Common myeloid progenitor, CD34-positive (primary cell): ENCODE data around the gene WSB2.

Experiments used
- CTCF ChIA-PET: fragments of 350-600 bp; sonication (Branson Sonifier 250); formaldehyde crosslinking; loops from one replicate; lab custom pipeline; 2021; ENCODE audit warnings: antibody characterized with exemption; lab: Charles Lee
- POLR2A ChIA-PET: fragments of 350-600 bp; sonication (Branson Sonifier 250); formaldehyde crosslinking; loops from one replicate; lab custom pipeline; 2021; ENCODE audit warnings: antibody characterized with exemption; lab: Charles Lee
- DNase-seq, 3 donors: peaks; one replicate each; pipeline versions ENCODE4 v3.0.0 to v3.0.0-alpha.2; 2013
- H3K27ac ChIP-seq, 2 experiments: 1 replicate in 1 of 2; 2 replicates in 1 of 2; pipeline ENCODE4 v1.7.0; 2013; ENCODE audit warnings: inconsistent platforms in 2 of 2, low read length in 2 of 2, mild to moderate bottlenecking in 2 of 2, low read depth in 1 of 2, moderate library complexity in 1 of 2; ENCODE audit not compliant: severe bottlenecking in 2 of 2, insufficient read depth in 1 of 2, poor library complexity in 1 of 2
- H3K27me3 ChIP-seq, 5 experiments: replicated peaks in 2 of 5; 1 replicate in 3 of 5; 2 replicates in 2 of 5; pipeline versions ENCODE4 v1.6.1 to v1.7.0; 2013; ENCODE audit warnings: low read length in 4 of 5, mild to moderate bottlenecking in 2 of 5, moderate library complexity in 2 of 5, inconsistent platforms in 1 of 5; ENCODE audit not compliant: insufficient read depth in 5 of 5, control insufficient read depth in 4 of 5
- H3K36me3 ChIP-seq, 4 experiments: 1 replicate in 2 of 4; 2 replicates in 2 of 4; pipeline versions ENCODE4 v1.6.1 to v1.7.0; 2013; ENCODE audit warnings: low read length in 3 of 4, control low read depth in 1 of 4, mild to moderate bottlenecking in 1 of 4; ENCODE audit not compliant: control insufficient read depth in 4 of 4, insufficient read depth in 4 of 4
- H3K4me1 ChIP-seq, 4 experiments: 1 replicate in 3 of 4; 2 replicates in 1 of 4; pipeline versions ENCODE4 v1.6.1 to v1.7.1; 2013; ENCODE audit warnings: low read length in 3 of 4, mild to moderate bottlenecking in 3 of 4, control low read depth in 1 of 4, inconsistent platforms in 1 of 4, moderate library complexity in 1 of 4; ENCODE audit not compliant: control insufficient read depth in 4 of 4, insufficient read depth in 4 of 4; ENCODE audit errors: control extremely low read depth in 1 of 4
- H3K4me3 ChIP-seq, 7 experiments: 1 replicate in 4 of 7; 2 replicates in 3 of 7; pipeline versions ENCODE4 v1.5.1 to v1.7.0; 2013; ENCODE audit warnings: mild to moderate bottlenecking in 7 of 7, low read length in 6 of 7, moderate library complexity in 6 of 7, inconsistent platforms in 2 of 7, low read depth in 2 of 7, control low read depth in 1 of 7; ENCODE audit not compliant: insufficient read depth in 4 of 7, control insufficient read depth in 1 of 7; ENCODE audit errors: extremely low read depth in 1 of 7
- H3K9me3 ChIP-seq, 5 experiments: 1 replicate in 4 of 5; 2 replicates in 1 of 5; pipeline versions ENCODE4 v1.6.1 to v1.7.1; 2013; ENCODE audit warnings: low read length in 4 of 5, mild to moderate bottlenecking in 2 of 5, inconsistent platforms in 1 of 5, low read depth in 1 of 5, moderate library complexity in 1 of 5; ENCODE audit not compliant: control insufficient read depth in 4 of 5, insufficient read depth in 2 of 5; ENCODE audit errors: control extremely low read depth in 1 of 5
- WGBS: methylation state at CpG from one replicate; pipeline ENCODE4 v1.1.5; 2013; ENCODE audit not compliant: insufficient coverage; 5-methylcytosine and 5-hydroxymethylcytosine counted together

WSB2 gene

GRCh38 chr12:118016424-118017264 is 44.3 kb downstream of the WSB2 start, which contains the start of gene RFC5:
Gene RFC5 (plus strand): TSS chr12:118016703. CDS start chr12:118016828, 125 bp downstream.
- ChIA-PET POLR2A (interaction anchor here (0.6 kb wide), 1 partner anchor 88 kb away, joined by 4 read pairs; no protein-coding TSS in a partner anchor), CTCF (interaction anchor here (0.9 kb wide), 1 partner anchor 162 kb away, joined by 3 read pairs; no protein-coding TSS in a partner anchor)
- peak; percentile 96 to 97 (median 96) for DNase-seq
- Histone ChIP-seq H3K4me3 (peak within 1 kb of the TSS; percentile 86 to 97 (median 91)), H3K4me1 (peaks cover 9 to 19% (median 16%) of the 10 kb centered on the region in 4 experiments), H3K36me3 (peaks cover 2 to 25% (median 19%) of the 10 kb centered on the region in 4 experiments), H3K9me3 (no peaks in the 10 kb centered on the region), H3K27ac (peak within 1 kb of the TSS; percentile 61 to 84), H3K27me3 (peaks cover 0 to 4% (median 0%) of the 10 kb centered on the region in 5 experiments)
- WGBS = 0% methylated on average over 51 of the region's 61 CpGs

GRCh38 chr12:118015944-118016343 is 45.0 kb downstream of the WSB2 start:
- peaks cover 9 to 19% (median 16%) of the 10 kb centered on the region in 4 experiments for H3K4me1 ChIP-seq
- ChIA-PET POLR2A (no interaction called here), CTCF (interaction anchor here (0.9 kb wide), 1 partner anchor 161 kb away, joined by 3 read pairs; no protein-coding TSS in a partner anchor)
- peaks cover 0 to 4% (median 0%) of the 10 kb centered on the region in 5 experiments for H3K27me3 ChIP-seq
- peaks cover 2 to 20% (median 17%) of the 10 kb centered on the region in 4 experiments for H3K36me3 ChIP-seq
- 93% methylated on average over 2 of the region's 9 CpGs for WGBS
- no peak for DNase-seq
- no peaks in the 10 kb centered on the region for H3K9me3 ChIP-seq
- H3K27ac ChIP-seq = no peak overlapping the region
- peak overlapping the region in 5 of 7 experiments; percentile 15 to 91 (median 90) for H3K4me3 ChIP-seq

DNA sequence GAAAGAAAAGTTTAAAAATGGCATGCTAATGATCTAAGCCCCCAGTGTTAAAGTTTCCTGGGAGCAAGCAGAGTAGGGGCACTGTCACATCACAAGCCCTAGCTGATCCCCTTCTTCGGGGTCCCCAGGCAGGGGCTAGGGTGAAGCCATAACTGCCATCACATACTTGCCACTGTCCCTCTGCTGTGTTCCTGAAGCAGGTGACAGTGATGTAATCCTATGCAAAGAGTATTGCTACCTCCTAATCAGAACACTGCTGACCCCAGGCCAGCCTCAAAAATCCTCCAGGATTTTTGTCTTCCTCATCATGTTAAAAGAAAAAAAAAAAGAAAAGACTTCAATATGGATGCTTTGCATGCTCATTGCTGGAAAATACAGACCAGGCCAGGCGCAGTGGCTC is 45.7 kb downstream of the WSB2 start:
- Histone ChIP-seq H3K4me3 (no peak overlapping the region), H3K27me3 (peaks cover 0 to 4% (median 0%) of the 10 kb centered on the region in 5 experiments), H3K36me3 (peaks cover under 1 to 14% (median 13%) of the 10 kb centered on the region in 4 experiments), H3K4me1 (peaks cover 9 to 19% (median 16%) of the 10 kb centered on the region in 4 experiments), H3K27ac (no peak overlapping the region), H3K9me3 (no peaks in the 10 kb centered on the region)
- WGBS = 94% methylated on average over 2 of the region's 2 CpGs
- POLR2A ChIA-PET = no interaction called here
- DNase-seq = no peak
- CTCF ChIA-PET = no interaction called here

DNA sequence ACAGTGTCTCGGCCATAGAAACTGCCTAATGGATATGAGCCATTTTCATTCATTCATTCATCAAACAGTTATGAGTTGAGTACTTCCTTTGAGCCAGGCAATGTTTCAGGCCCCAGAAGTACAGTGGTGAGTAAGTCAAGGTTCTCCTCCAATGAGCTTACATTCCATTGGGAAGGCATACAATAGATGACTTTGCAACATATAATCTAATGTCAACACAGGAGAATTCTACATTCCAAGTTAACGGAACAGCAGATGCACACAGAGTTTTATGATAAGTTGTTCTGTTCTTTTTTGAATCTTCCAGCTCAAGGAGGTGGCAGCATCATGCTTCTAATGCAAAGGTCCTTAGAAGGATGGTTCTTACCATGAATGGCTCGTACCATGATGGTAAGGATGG is 47.7 kb downstream of the WSB2 start:
- H3K27me3 ChIP-seq = peaks cover 0 to 4% (median 0%) of the 10 kb centered on the region in 5 experiments
- no peak overlapping the region for H3K27ac ChIP-seq
- POLR2A ChIA-PET = no interaction called here
- H3K9me3 ChIP-seq = no peaks in the 10 kb centered on the region
- 100% methylated on average over 3 of the region's 3 CpGs for WGBS
- CTCF ChIA-PET = no interaction called here
- H3K4me1 ChIP-seq = peaks cover 9 to 19% (median 16%) of the 10 kb centered on the region in 4 experiments
- H3K36me3 ChIP-seq = no peaks in the 10 kb centered on the region
- DNase-seq = no peak
- no peak overlapping the region for H3K4me3 ChIP-seq

- no peak for DNase-seq
- Histone ChIP-seq H3K36me3 (no peaks in the 10 kb centered on the region), H3K9me3 (no peaks in the 10 kb centered on the region), H3K27ac (no peak overlapping the region), H3K4me3 (no peak overlapping the region), H3K27me3 (peaks cover 0 to 4% (median 0%) of the 10 kb centered on the region in 5 experiments), H3K4me1 (peaks cover 4 to 10% (median 6%) of the 10 kb centered on the region in 4 experiments)
- CTCF ChIA-PET = no interaction called here
- POLR2A ChIA-PET = no interaction called here
- WGBS = 93% methylated on average over 3 of the region's 3 CpGs
These were observed 49.0 kb downstream of the WSB2 start for GRCh38 chr12:118011961-118012360.

DNA sequence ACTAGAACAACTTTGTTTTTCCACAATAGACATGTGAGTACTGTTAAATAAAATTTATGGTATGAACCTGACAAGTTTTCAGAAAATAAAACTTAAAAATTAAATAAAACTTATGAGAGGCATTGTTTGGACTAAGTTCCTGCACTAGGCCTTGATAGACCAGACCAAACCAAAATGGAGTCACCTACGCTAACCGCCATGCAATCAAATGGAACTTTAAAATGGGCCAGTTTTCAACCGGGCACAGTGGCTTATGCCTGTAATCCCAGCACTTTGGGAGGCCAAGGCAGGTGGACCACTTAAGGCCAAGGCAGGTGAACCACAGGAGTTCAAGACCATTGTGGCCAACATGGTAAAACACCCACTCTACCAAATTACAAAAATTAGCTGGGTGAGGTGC is 49.6 kb downstream of the WSB2 start:
- Histone ChIP-seq H3K4me1 (peaks cover 4 to 6% (median 5%) of the 10 kb centered on the region in 4 experiments), H3K27ac (no peak overlapping the region), H3K36me3 (no peaks in the 10 kb centered on the region), H3K9me3 (no peaks in the 10 kb centered on the region), H3K4me3 (no peak overlapping the region), H3K27me3 (peaks cover 0 to 4% (median 0%) of the 10 kb centered on the region in 5 experiments)
- POLR2A ChIA-PET = no interaction called here
- WGBS = 100% methylated on average over 3 of the region's 3 CpGs
- no peak for DNase-seq
- CTCF ChIA-PET = no interaction called here

- Histone ChIP-seq H3K4me3 (no peak overlapping the region), H3K4me1 (peaks cover 0 to 1% (median under 1%) of the 10 kb centered on the region in 4 experiments), H3K27me3 (peaks cover 0 to 4% (median 0%) of the 10 kb centered on the region in 5 experiments), H3K9me3 (no peaks in the 10 kb centered on the region), H3K27ac (no peak overlapping the region), H3K36me3 (no peaks in the 10 kb centered on the region)
- DNase-seq = no peak
- ChIA-PET CTCF (no interaction called here), POLR2A (no interaction called here)
- 100% methylated on average over 1 of the region's 3 CpGs for WGBS
These were observed 50.1 kb downstream of the WSB2 start for GRCh38 chr12:118010903-118011302.
